GM19397 (cell line): ENCODE results near the gene NQO1.
"Not testable (repeated sequence)": the region's sequence is repeated elsewhere in the genome, so short reads cannot be mapped to it uniquely, and the experiment has no call there.

Experiments
- ATAC-seq: cut with Tn5 transposase; IDR thresholded peaks from one replicate; pipeline ENCODE4 v1.9.1; 2021; ENCODE audit warnings: mild to moderate bottlenecking, moderate library complexity; ENCODE audit not compliant: unreplicated experiment

NQO1 gene

DNA sequence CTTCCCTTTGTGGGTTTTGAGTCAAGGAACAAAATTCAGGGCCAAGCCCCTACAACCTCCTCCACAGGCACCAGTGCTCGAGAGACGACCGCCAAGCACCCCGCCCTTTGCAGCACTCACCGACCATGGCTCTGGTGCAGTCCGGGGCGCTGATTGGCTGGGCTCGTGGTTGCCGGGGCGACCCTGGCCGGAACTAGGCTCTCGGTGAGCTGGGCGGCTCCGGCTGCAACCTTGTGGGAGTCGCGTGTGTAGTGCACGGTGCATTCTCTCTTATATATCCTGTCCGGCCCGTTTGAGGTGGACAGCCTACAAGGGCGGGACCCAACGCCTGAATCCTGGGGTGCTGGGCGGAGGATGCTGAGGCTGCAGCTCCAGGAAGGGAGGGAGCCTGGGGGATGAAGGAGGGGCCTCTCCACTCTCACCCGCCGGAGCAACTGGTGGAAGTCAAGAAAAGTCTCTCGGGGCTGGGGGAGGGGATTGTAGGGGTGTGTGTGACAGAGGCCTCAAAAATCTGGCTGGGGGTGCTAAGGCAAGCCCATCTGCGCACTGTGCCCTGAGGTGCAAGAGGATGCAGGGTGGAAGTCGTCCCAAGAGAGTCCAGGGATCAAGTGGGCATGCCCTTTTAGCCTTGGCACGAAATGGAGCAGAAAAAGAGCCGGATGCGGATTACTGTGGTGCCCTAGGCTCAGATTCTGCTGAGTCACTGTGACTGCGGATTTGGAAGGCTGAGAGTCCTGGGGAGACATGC lies at the start of gene NQO1:
Gene NQO1 (minus strand): TSS at position 248 of the 748 bp plus-strand sequence. CDS start 121 bp downstream, at position 127.
- ATAC-seq = peak; percentile 97

DNA sequence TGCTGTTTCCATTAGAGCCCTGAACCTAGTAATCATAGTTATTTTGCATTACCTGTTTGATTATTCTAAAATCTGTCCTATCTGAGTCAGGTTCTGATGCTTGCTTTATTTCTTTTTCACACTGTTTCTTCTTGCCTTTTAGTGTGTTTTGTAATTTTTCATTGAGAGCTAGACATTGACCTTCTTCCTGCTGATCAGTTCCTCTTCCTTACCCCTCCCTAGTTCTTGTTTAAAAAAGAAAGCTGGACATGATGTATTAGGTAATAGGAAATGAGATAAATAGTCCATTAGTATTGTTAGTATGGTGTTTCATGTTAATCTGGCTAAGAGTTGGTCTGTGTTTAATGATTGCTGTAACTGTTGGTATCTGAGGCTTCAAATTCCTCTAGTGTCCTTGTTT lies 49.2 kb upstream of the NQO1 start:
- no peak for ATAC-seq

DNA sequence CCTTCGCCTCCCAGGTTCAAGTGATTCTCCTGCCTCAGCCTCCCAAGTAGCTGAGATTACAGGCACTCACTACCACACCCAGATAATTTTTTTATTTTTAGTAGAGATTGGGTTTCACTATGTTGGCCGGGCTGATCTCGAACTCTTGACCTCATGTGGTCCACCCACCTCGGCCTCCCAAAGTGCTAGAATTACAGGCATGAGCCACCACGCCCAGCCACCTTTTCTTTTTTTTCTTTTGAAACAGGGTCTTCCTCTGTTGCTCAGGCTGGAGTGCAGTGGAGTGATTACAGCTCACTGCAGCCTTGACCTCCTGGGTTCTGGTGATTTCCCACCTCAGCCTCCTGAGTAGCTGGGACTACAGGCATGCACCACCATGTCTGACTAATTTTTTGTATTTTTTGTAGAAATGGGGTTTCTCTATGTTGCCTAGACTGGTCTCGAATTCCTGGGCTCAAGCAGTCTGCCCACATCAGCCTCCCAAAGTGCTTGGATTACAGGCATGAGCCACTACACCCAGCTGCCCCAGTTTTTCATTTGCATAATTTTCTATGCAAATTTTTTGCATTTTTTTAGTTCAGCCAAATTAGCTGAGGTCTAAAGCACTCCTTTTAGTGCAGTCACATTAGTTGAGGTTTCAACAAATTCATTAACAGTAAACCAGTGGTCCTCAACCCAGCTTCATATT lies 47.0 kb upstream of the NQO1 start:
- ATAC-seq = peak; percentile 70

DNA sequence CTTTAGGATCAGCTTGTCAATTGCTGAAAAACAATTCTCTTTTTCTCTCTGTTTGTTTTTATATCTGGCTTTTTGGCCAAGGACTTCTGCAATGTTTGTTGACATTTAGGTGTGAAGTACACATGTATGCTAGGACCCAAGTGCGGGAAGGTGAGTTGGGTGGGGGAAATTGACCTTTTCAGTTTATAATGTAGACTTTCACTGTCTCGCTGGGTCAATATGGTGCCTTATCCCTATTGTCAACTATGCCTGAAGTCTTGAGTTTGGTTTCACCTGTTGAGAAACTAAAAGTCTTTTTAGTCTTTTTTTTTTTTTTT lies 45.2 kb upstream of the NQO1 start:
- no peak for ATAC-seq

DNA sequence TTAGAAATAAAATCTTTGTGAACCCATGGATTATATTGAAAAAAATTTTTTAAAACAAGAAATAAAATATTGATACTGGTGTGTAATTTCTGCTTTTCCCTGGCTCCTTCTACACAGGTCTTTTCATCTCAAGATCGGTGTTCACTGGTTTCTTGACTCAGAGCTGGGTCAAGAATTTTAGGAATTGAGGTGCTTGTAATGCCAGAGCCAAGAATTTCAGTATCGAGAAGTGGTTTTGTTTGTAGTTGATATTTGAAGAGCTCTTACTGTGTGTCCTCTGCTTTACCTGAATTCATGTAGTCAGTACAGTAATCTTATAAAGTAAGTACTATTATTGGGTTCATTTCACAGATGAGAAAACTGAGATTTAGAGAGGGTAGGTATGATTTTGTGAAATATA lies 43.0 kb upstream of the NQO1 start:
- ATAC-seq = no peak

DNA sequence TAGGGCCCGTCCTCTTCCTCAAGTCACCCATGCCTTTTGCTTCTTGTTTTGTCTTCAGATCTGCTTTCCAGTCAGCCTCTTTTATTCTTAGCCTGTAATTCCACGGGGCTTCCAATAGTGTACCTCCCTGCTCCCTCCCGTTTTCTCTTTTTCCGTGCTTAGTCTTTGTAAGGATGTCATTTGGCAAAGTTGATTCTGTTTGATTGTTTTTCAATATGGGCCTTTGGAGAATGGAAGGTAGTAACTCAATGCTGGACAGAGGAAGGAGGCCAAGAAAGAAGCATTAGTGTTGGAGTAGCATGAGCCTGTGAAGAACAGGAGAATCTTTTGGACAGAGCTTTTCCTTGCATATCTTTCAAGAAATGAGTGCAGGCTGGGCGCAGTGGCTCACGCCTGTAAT lies 42.3 kb upstream of the NQO1 start:
- ATAC-seq = no peak

DNA sequence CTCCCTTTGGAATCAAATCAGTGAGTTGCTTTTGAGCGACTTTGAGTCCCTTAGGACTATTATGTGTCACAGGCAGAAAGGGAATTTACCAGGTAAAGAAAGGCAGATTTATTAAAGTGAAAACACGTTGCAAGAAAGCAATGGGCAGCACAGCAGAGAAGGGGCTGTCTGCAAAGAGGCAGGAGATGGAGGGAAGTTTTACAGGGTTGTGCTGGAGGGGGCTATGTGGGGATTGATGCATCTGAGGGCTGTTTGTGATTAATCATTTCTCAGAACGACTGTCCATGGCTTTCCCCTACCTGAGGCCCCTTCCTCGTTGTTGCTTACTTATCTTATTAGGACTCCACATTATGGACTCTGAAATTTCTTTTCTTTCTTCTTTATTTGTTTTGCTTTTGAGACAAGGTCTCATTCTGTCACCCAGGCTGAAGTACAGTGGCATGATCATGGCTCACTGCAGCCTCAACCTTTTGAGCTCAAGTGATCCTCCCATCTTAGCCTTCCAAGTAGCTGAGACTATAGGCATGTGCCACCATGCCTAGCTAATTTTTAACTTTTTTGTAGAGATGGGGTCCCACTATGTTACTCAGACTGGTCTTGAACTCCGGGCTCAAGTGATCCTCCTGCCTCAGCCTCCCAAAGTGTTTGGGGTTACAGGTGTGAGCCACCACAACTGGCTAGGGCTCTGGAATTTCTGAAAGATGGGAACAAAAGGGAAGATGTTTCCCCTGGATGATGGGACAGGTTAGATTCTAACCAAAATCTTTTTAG lies 41.3 kb upstream of the NQO1 start:
- no peak for ATAC-seq

DNA sequence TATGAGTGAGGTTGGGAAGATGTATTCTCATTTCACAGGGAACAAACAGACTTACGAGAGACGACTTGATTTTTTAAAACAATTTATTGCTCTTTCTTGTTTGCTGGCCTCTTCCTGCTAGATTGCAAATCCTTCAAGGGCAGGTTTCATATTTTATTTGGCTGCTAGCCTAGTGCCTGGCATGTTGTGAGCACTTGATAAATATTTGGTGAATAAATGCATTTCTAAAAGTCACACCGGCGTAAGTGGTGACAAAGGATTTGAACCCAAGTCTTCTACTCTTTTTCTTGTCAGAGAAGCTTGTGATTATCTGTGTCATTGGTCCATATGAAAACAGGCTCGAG lies 37.2 kb upstream of the NQO1 start:
- no peak for ATAC-seq

DNA sequence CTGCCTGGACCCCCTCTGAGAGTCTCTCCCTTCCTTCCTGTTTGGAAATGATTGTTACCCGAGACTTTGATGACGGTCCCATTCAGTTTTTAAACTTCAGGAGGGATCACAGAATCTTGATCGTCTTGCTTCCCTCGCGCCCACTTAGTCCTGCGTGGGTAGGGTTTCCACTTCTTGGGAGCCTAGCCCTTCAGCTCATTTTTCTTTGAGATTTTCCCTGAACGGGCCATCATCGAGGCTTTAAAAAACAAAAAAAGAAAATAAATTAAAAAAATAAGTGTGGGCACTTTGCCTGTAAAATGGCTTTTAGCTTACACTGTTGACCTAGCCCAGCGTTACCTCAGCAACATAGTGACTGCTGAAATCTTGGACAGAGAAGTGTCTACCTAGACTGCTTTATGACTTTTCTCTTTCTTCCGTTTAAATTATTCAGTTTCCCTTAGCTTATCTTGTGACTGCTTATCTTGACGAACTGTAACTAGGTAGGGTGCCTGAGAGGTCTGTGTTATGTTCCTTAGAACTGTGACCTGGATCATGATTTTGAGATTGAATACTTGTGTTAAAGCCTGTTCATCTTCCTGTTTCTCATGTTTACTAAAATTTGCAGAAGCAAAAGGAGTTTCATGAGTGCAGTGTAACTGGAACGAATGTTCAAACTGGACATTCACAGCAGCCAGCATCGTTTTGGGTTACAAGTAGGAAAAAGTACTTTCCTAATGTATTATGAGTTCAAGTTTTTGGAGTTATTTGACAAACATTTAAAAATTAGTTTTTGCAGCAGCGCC lies 36.6 kb upstream of the NQO1 start:
- no peak for ATAC-seq

DNA sequence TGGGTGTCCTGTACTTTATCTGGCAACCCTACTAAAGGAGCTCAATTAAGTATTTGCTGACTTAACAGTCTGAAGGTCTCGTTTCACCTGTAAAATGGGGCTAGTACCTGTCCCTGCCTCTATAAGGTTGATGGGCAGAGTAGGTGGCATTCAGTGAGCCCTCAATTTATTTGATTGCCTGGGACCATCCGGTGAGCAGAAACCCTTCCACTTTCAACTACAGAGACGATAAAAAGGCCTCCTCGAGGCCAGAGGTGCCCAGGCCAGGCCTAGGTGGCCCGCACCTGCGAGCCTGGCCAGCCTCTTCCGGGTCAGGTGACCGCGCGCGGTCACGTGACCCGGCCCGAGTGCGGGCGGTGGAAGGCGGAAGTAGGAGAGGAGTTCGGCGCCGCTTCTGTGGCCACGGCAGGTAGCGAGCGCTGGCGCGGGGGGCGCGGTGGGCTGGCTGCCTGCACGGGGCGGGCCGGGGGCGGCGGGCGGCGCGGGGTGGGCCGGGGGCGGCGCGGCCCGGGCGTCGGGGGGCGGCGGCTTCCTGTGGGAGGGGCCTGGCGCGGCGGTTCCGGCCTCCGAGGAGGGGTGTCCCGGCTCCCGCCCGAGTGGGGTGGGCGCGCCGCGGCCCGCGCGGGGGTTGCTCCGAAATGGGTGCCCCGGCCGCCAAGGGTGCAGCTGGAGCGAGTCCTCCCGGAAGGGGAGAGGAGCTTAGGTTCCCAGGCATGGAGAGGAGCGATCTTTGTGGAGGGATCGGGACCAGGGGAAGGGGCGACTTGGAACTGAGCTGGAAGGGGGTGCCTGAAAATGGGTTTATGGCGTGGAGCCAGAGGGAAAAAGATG lies 35.8 kb upstream of the NQO1 start, which contains the start of gene WWP2:
Gene WWP2 (plus strand): TSS at position 350 of the 831 bp plus-strand sequence. CDS start 24,679 bp downstream, outside the sequence.
- ATAC-seq = peak; percentile 88

DNA sequence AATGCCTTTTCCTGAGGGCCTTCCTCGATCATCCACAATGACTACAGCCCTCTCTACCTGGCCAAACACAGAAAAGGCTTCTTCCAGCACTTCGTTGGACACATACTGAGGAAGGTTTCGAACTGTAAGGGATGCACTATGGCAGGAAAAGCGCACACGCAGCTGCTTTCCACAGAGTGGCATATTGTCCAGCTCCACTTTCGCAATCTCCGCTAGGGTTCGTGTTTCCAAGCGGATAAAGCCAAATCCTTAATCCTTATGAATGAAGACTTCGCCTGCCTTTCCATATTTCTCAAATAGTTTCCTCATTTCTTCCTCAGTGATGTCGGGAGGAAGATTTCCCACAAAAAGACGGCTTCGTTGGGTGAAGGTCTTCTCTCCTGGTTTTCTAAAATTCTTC lies 31.0 kb upstream of the NQO1 start:
- not testable (repeated sequence) for ATAC-seq

DNA sequence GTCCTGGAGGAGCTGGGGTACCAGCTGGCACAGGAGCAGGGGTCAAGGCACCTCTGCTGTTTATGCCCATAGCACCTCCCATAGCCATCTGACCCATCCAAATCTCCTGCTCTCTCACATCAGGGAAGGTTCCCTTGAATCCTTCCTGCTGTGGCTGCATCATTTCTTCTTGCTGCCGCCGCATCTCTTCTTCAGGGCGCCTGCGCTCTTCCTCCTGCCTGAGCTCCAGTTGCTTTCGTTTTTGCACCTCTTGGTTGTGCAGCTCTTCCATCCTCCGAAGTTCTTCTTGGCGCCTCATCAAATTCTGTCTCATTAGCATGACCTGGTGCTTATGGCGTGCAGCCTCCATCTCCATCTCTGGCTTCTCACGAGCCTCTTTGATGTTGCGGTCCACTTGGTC lies 30.3 kb upstream of the NQO1 start:
- ATAC-seq = no peak

DNA sequence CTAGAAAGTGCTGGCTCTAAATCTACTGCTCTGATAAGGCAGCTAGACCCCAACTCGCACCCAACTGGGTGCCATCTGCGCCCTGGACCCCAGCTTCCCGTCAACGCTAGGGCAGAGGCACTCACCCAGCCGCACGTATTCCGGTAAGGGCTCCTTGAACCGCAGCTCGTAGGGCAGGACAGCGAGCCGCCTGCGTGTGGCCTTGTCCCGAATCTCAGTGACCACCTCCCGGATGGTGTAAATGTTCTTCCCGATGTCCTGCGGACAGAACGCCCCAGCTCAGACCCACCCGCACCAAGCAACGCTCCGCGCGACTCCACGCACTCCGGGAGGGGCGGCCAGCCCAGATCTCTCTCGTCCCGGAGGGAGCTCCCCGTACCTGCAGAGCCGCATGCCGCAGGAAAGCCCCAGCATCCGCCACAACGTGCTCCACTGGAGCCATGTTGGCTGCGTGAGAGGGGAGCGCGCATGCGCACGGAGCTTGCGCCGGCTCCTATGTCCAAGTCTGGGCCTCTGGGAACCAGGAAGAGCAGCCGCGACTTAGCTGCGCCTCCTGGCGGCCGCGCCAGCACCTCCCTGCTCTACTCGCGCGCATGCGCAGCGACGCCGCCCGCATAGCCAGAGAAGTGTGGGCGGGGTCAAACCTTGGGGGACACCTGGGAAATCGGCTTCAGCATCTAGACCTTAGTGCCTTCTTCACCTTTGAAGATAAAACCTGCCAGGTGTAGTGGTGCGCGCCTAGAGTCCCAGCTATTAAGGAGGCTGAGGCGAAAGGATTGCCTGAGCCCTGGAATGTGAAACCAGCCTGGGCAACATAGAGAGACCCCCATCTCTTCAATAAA lies 28.3 kb upstream of the NQO1 start, which contains the start of gene NOB1:
Gene NOB1 (minus strand): TSS at position 458 of the 842 bp plus-strand sequence. CDS start 16 bp downstream, at position 442.
- ATAC-seq = peak; percentile 97

DNA sequence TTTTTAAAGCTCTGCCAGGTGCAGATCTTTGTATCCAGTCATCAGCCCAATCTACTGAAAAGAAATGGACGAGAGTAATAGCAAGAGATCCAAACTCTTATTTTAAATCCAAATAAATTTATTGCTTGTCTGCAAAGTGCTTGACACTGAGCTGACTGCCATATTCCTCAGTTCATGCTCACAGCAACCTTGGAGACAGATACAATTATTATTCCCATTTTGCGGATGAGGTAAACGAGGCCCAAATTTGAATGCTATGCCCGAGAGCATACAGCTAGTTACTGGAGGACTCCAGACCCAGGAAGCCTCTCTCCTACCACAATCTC lies 27.7 kb upstream of the NQO1 start:
- ATAC-seq = no peak

DNA sequence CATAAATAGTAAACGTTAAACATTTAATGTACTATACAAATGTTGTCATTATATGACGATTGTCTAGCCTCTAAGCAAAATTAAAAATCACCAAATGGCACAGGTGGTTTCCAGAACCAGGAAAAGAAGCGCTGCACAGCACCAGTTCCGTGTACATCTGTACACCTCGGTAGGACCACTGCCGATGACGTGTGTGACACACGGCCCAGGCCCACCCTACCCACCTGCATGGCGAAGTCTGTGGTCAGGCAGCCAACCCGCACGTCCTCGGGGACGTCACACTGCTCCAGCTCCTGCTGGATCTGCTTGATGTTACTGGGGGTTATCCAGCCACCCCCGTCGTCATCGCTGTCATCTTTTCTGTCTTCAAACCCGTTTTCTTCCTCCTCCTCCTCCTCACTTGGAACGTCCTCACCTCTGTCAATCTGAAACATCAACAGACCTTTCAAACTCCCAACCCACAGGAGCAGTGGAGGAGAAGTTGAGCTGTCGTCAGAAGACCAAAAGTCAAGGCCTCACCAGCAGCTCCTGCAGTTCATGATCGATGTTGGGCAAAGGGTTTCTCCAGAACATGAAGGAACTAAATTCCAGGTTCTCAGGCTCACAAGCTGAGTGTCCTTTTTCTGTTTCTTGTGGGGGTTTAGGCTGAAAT lies 22.5 kb upstream of the NQO1 start:
- no peak for ATAC-seq

DNA sequence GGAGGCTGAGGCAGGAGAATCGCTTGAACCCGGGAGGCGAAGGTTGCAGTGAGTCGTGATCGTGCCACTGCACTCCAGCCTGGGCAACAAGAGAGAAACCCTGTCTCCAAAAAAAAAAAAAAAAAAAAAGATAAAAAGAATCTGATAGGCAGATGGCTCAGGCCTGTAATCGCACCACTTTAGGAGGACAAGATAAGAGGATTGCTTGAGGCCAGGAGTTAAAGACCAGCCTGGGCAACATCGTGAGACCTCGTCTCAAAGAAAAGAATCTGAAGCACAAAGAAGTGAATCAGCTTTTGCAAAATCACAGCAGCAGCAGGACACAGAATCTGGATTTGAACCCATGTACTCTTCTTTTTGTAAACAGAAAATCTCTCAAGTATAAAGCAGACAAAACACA lies 20.8 kb upstream of the NQO1 start:
- no peak for ATAC-seq

DNA sequence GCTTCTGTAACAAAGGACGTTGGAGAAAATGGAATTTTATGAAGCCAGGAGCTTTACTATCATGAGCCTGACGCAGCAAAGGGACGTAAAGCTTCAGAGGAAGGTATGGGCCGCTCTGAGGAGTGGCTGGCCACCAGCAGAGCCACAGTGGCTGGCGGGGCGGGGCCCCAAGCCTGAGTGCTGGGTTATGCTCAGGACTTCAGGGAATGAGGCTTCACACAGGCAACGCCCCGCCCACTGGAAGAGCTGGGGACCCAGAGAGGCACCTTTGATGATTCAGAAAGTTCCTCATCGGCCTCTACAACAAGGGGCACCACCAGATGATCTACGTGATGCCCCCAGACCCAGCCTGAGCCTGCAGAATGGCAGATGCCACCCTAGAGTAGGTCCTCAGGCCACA lies 19.6 kb upstream of the NQO1 start:
- ATAC-seq = no peak

DNA sequence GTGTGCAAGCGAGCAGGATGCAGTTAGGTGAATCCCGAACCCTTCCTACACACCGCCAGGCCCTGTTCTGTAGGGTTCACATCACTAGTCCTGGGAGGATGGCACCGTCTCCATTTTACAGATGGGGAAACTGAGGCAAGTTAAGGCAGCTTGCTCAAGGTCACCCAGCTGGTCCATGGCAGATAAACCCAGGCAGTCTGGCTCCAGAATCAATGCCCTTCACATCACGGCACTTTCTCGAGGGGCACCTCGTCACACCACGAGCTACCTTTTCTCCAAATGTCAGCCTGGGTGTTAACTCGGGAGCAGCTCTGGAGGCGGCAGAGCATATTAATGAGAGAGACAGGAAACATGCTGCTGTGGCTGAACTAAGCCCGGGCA lies 18.9 kb upstream of the NQO1 start:
- ATAC-seq = no peak
